HG03097 (cell line): Measurements from ENCODE around the gene KDM8.
A peak's percentile ranks its signal among the peaks of the same experiment; 100 is the strongest.

Experiments used
- ATAC-seq: cut with Tn5 transposase; IDR thresholded peaks from one replicate; pipeline ENCODE4 v1.9.1; 2021; ENCODE audit not compliant: unreplicated experiment, low FRiP score

Gene KDM8

DNA sequence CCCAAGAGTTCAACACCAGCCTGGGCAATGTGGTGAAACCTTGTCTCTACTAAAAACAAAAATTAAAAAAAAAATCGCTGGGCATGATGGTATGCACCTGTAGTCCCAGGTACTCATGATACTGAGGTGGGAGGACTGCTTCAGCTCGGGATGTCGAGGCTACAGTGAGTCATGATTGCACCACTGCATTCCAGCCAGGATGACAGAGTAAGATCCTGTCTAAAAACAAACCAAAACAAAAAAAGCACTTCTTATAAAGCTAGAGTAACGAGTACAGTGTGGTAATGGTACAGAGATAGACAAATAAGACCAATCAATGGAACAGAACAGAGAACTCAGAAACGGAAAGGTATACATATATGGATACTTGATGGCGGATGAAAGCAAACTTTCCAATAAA is 60.8 kb downstream of the KDM8 start:
- ATAC-seq: no peak

- no peak for ATAC-seq
These were observed 62.7 kb downstream of the KDM8 start for GRCh38 chr16:27265982-27266381.

DNA sequence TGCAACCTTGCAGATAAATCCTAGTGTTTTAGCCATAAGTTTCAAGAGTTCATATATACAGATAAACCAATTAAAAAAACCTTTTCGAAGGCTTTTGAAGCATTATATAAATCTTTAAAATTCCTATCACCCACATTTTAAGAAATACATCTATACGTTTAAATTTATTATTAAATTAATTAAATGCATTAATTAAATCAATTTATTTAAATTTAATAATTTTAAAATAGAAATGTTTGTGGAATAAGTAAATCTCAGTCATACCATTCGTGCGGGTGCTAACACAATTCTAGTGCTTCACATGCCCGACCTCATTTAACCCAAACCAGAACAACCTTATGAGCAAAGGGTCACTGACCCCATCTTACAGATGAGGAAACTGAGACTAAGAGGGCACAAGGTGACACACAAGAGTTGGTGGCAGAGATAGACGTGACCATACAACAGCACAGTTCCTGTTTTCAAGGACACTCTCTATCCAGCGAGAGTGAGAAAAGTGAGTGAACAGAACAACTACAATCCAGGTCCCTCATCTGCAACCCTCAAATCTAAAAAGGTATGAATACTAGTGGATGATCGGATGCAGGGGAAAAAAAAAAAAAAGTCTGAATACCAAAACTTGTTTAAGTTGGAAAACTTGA is 63.8 kb downstream of the KDM8 start:
- no peak for ATAC-seq

GRCh38 chr16:27268376-27269299 is 65.3 kb downstream of the KDM8 start, which contains the start of gene NSMCE1:
TSS of gene NSMCE1 (minus strand) at chr16:27268772. CDS start at chr16:27257570, 11,202 bp downstream.
- peak; percentile 84 for ATAC-seq

GRCh38 chr16:27269300-27270150 is 66.2 kb downstream of the KDM8 start:
- no peak for ATAC-seq

- ATAC-seq: no peak
These were observed 67.0 kb downstream of the KDM8 start for GRCh38 chr16:27270349-27270748.
